Measurements from ENCODE around the gene WNT7B.
"Not testable (repeated sequence)": the region's sequence is repeated elsewhere in the genome, so short reads cannot be mapped to it uniquely, and the experiment has no call there.

WNT7B gene

GRCh38 chr22:46006379-46007002 lies 29.5 kb upstream of the WNT7B start:
- TF ChIP-seq TCF4 (CRISPR knock-in tag; IDR thresholded peaks at IDR 0.05; ENCODE audit: borderline replicate concordance) (0 out of 2 replicates have a peak, but pooled peaks have one; percentile 22), SNAI2 (CRISPR knock-in tag; IDR thresholded peaks at IDR 0.05) (no peak), PATZ1 (CRISPR knock-in tag; IDR thresholded peaks at IDR 0.05; ENCODE audit: borderline replicate concordance) (peak; percentile 92), CREB5 (CRISPR knock-in tag; IDR thresholded peaks at IDR 0.05; ENCODE audit: low read depth) (no peak), ZFP3 (CRISPR knock-in tag; IDR thresholded peaks at IDR 0.05) (peak; percentile 66), TSHZ2 (CRISPR knock-in tag; IDR thresholded peaks at IDR 0.05) (peak; percentile 49; the same call in 1 of the 2 replicates)
- peak; percentile 76 for ATAC-seq

GRCh38 chr22:46005116-46005705 lies 28.2 kb upstream of the WNT7B start:
- ATAC-seq, result not testable (repeated sequence)

- ATAC-seq, result no peak
- TF ChIP-seq CSDC2 (CRISPR knock-in tag; IDR thresholded peaks at IDR 0.05) (no peak), ZFP3 (CRISPR knock-in tag; IDR thresholded peaks at IDR 0.05) (no peak), GLIS3 (CRISPR knock-in tag; IDR thresholded peaks at IDR 0.05) (no peak), TCF4 (CRISPR knock-in tag; IDR thresholded peaks at IDR 0.05; ENCODE audit: borderline replicate concordance) (no peak), ZFP30 (CRISPR knock-in tag; IDR thresholded peaks at IDR 0.05) (no peak), POU6F1 (CRISPR knock-in tag; IDR thresholded peaks at IDR 0.05; ENCODE audit: borderline replicate concordance, low read depth) (no peak), CREB5 (CRISPR knock-in tag; IDR thresholded peaks at IDR 0.05; ENCODE audit: low read depth) (no peak), PATZ1 (CRISPR knock-in tag; IDR thresholded peaks at IDR 0.05; ENCODE audit: borderline replicate concordance) (no peak), ESRRG (CRISPR knock-in tag; IDR thresholded peaks at IDR 0.05) (no peak), ZNF70 (CRISPR knock-in tag; IDR thresholded peaks at IDR 0.05) (no peak), ARNTL (CRISPR knock-in tag; IDR thresholded peaks at IDR 0.05; ENCODE audit: borderline replicate concordance, low read depth) (no peak), TOX (CRISPR knock-in tag; IDR thresholded peaks at IDR 0.05; ENCODE audit: borderline replicate concordance) (no peak), ZNF565 (CRISPR knock-in tag; conservative IDR thresholded peaks at IDR 0.05; ENCODE audit: low read depth) (no peak), OSR1 (CRISPR knock-in tag; IDR thresholded peaks at IDR 0.05) (no peak), TSHZ2 (CRISPR knock-in tag; IDR thresholded peaks at IDR 0.05) (no peak), ISL1 (CRISPR knock-in tag; IDR thresholded peaks at IDR 0.05) (no peak), SNAI2 (CRISPR knock-in tag; IDR thresholded peaks at IDR 0.05) (no peak), CSRNP3 (CRISPR knock-in tag; IDR thresholded peaks at IDR 0.05) (no peak)
Observed at GRCh38 chr22:46004105-46004866, 27.3 kb upstream of the WNT7B start.
